Right lung (tissue), 5 donors: ENCODE results near the gene SPIRE2. TPM values are rescaled to one million over a fixed set of nuclear protein-coding genes. Genes with fewer than 3 reads are reported as not detected.
"Not testable (repeated sequence)": the region's sequence is repeated elsewhere in the genome, so short reads cannot be mapped to it uniquely, and the experiment has no call there.

Source experiments
- DNase-seq, 2 donors: peaks; one replicate each; pipeline ENCODE4 v3.0.0-alpha.2; 2013
- polyA plus RNA-seq, 5 donors: library from polyadenylated mRNA; unstranded; fragments of 120-200 nt; gene quantifications; one replicate each; pipeline versions ENCODE4 v1.2.1 to v1.2.3, GENCODE V29; 2013; ENCODE audit warnings: inconsistent platforms in 1 of 5, low replicate concordance in 1 of 5; ENCODE audit not compliant: insufficient read length in 5 of 5, insufficient read depth in 1 of 5

SPIRE2 gene
- polyA plus RNA-seq, 5 donors: 10.3 to 18.1 (median 11.4) TPM

DNA sequence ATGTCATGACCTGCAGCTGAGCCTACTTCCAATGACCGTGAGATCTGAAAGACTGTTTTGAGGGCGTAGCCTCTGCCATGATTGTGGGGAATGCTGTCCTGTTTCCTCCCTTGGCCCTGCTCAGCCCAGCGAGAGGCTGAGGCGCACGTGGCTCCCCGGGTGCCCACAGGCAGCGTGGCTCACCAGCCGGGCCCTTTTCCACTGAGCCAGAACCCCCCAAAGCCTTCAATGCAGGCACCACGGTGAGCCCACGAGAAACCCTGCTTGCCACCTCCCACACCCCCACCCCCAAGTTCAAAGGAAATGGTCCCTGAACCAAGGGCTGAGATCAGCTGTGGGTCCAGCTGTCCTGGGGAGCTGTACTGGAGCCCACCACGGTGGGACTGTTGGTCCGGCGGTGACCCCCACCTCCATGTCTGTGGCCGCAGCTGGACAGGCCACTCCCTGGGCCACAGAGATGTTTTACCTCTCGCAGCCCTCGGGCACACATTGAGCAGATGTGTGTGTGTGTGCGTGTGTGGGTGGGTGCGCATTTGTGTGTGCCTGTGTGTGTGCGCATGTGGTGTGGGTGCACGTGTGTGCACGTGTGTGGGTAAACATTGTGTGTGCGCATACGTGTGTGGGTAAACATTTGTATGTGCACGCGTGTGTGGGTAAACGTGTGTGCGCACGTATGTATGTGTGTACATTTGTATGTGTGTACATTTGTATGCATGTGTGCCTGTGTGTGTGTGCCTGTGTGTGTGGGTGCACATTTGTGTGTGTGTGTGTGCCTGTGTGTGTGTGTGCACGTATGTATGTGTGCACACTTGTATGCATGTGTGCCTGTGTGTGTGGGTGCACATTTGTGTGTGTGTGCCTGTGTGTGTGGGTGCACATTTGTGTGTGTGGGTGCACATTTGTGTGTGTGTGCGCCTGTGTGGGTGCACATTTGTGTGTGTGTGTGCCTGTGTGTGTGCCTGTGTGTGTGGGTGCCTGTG lies 85.4 kb downstream of the SPIRE2 start:
- DNase-seq: no peak

- DNase-seq: not testable (repeated sequence)
These were observed 86.5 kb downstream of the SPIRE2 start for GRCh38 chr16:89914642-89915285.

DNA sequence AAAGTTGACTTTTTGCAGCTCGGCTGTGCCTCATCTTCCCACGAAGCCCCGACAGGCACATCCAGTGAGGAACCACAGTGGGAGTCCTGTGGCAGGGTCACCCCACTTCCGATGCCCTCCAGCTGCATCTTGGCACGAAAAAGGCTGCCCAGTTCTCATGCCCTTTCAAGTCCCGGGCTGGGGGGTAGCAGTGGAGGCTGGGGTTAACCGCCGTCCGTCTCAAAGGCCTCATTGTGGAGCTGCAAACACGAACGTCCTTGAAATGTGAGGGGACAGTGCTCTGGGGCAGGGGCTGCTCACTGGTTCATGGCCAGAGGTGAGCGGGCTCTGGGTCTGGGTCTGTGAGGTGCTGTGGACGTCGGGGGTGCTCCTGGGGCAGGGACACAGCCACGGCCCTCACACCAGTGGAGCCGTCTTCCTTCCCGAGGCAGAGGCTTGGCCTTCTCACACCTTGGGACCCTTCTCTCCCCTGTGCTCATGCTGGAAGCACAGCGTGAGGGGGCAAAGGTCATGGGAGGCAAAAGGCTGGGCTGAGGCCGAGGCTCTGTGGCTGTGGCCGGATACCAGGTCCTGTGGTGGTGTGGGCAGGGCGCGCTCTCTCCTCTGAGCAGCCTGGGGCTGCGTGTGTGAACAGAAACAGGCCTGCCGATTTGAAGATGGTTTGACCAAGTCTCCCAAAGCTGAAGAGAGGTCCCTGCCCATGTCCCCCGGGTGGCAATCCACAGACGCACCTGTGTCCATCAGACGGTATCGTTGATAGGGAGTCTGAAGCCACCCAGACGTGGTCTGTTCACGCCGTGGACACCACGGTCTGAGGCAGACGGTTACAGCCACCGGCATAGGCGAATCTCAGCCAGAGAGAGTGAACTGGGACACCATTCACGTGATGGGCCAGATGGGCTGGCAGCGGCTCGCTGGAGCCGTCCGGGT lies 87.3 kb downstream of the SPIRE2 start:
- DNase-seq: no peak

- DNase-seq: peak; percentile 56 to 62
These were observed 89.6 kb downstream of the SPIRE2 start for GRCh38 chr16:89917773-89918452.

- no peak for DNase-seq
These were observed 90.4 kb downstream of the SPIRE2 start, which contains the start of gene MC1R for GRCh38 chr16:89918453-89919347. Gene MC1R, plus strand, starts transcription at chr16:89918862. Its CDS starts 397 bp downstream, at chr16:89919259.

GRCh38 chr16:89919535-89920406 lies 91.5 kb downstream of the SPIRE2 start:
- DNase-seq: no peak

DNA sequence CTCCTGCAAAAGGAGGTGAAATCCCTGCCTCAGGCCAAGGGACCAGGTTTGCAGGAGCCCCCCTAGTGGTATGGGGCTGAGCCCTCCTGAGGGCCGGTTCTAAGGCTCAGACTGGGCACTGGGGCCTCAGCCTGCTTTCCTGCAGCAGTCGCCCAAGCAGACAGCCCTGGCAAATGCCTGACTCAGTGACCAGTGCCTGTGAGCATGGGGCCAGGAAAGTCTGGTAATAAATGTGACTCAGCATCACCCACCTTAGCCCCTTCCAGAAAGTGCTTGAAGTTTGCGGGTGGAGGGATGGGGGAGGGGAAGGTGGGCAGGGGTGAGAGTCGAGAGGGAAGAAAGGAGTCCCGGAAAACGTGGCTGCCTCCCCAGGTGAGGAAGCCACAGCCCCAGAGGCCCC lies 92.4 kb downstream of the SPIRE2 start:
- no peak for DNase-seq

Other genes starting within 250 kb of the SPIRE2 start
- gene DPEP1, start 214.8 kb upstream of the SPIRE2 start, polyA plus RNA-seq: 10 to 100 TPM in 1 of 5 donors, 1 to 10 TPM in 4; 4.6 to 13.1 (median 7.0) TPM
- 10 to 100 TPM; 47.5 to 97.3 (median 66.4) TPM for gene CHMP1A, start 170.8 kb upstream of the SPIRE2 start, polyA plus RNA-seq
- gene SPATA33, start 170.6 kb upstream of the SPIRE2 start, polyA plus RNA-seq: 10 to 100 TPM; 12.3 to 16.1 (median 14.2) TPM
- gene CDK10, start 141.8 kb upstream of the SPIRE2 start, polyA plus RNA-seq: 100 to 1,000 TPM in 3 of 5 donors, 10 to 100 TPM in 2; 80.3 to 139 (median 102) TPM
- gene SPATA2L, start 126.8 kb upstream of the SPIRE2 start, polyA plus RNA-seq: 1 to 10 TPM; 1.9 to 7.1 (median 3.4) TPM
- 10 to 100 TPM in 3 of 5 donors, 1 to 10 TPM in 2; 7.7 to 17.1 (median 11.1) TPM for gene VPS9D1, start 107.6 kb upstream of the SPIRE2 start, polyA plus RNA-seq
- gene ZNF276, start 106.9 kb upstream of the SPIRE2 start, polyA plus RNA-seq: 10 to 100 TPM; 22.3 to 36.5 (median 30.2) TPM
- 10 to 100 TPM; 17.8 to 35.9 (median 30.2) TPM for gene FANCA, start 11.8 kb upstream of the SPIRE2 start, polyA plus RNA-seq
- gene TCF25, start 45.1 kb downstream of the SPIRE2 start, polyA plus RNA-seq: 100 to 1,000 TPM; 126 to 162 (median 151) TPM
- gene MC1R, start 90.4 kb downstream of the SPIRE2 start, polyA plus RNA-seq: 1 to 10 TPM; 2.2 to 5.0 (median 3.7) TPM
- gene TUBB3, start 94.9 kb downstream of the SPIRE2 start, polyA plus RNA-seq: 10 to 100 TPM in 1 of 5 donors, 1 to 10 TPM in 4; 3.9 to 11.6 (median 5.9) TPM
- 10 to 100 TPM; 28.6 to 51.1 (median 33.9) TPM for gene DEF8, start 120.3 kb downstream of the SPIRE2 start, polyA plus RNA-seq
- 10 to 100 TPM in 1 of 5 donors, 1 to 10 TPM in 4; 5.2 to 10.3 (median 7.8) TPM for gene DBNDD1, start 191.0 kb downstream of the SPIRE2 start, polyA plus RNA-seq
- gene PRDM7, start 248.9 kb downstream of the SPIRE2 start, polyA plus RNA-seq: under 1 TPM; 0.14 to 0.84 (median 0.33) TPM